Umbilical cord (tissue), 2 donors: ENCODE data around the gene STKLD1. TPM values are rescaled to one million over a fixed set of nuclear protein-coding genes. Genes with fewer than 3 reads are reported as not detected.
"Not testable (repeated sequence)": the region's sequence is repeated elsewhere in the genome, so short reads cannot be mapped to it uniquely, and the experiment has no call there.

Experiments
- DNase-seq: peaks from one replicate; pipeline ENCODE4 v3.0.0-alpha.2; 2015; ENCODE audit warnings: low spot score
- total RNA-seq: library from RNA; depleted of rRNA; stranded (reverse); fragments of >200 nt; gene quantifications from one replicate; pipeline ENCODE4 v1.2.3, GENCODE V29; 2014; ENCODE audit warnings: low replicate concordance; ENCODE audit not compliant: insufficient read depth

Gene STKLD1
- total RNA-seq, 1 donor from 2014 or later = 7.5 TPM

- no peak for DNase-seq
These were observed 65.4 kb downstream of the STKLD1 start for GRCh38 chr9:133441571-133441970.

- no peak for DNase-seq
These were observed 67.1 kb downstream of the STKLD1 start for GRCh38 chr9:133443248-133443647.

- no peak for DNase-seq
These were observed 67.8 kb downstream of the STKLD1 start for GRCh38 chr9:133443982-133444381.

GRCh38 chr9:133445293-133445969 lies 69.3 kb downstream of the STKLD1 start:
- no peak for DNase-seq

GRCh38 chr9:133448487-133448972 lies 72.4 kb downstream of the STKLD1 start:
- DNase-seq = no peak

GRCh38 chr9:133449760-133450159 lies 73.6 kb downstream of the STKLD1 start:
- DNase-seq = no peak

GRCh38 chr9:133451865-133452264 lies 75.7 kb downstream of the STKLD1 start:
- DNase-seq = not testable (repeated sequence)

GRCh38 chr9:133452562-133452961 lies 76.4 kb downstream of the STKLD1 start:
- no peak for DNase-seq

GRCh38 chr9:133453651-133454050 lies 77.5 kb downstream of the STKLD1 start:
- DNase-seq = no peak

- no peak for DNase-seq
These were observed 78.2 kb downstream of the STKLD1 start for GRCh38 chr9:133454325-133454724.

GRCh38 chr9:133454943-133455673 lies 78.9 kb downstream of the STKLD1 start:
- no peak for DNase-seq

Other genes starting within 250 kb of the STKLD1 start
- 18.3 TPM for gene GBGT1, start 212.5 kb upstream of the STKLD1 start, total RNA-seq
- not detected for gene OBP2B, start 167.1 kb upstream of the STKLD1 start, total RNA-seq
- gene ABO, start 101.2 kb upstream of the STKLD1 start, total RNA-seq = 0.48 TPM
- gene SURF6, start 40.2 kb upstream of the STKLD1 start, total RNA-seq = 4.8 TPM
- gene MED22, start 28.2 kb upstream of the STKLD1 start, total RNA-seq = 27.7 TPM
- gene RPL7A, start 28.1 kb upstream of the STKLD1 start, total RNA-seq = 1,575 TPM
- 2.2 TPM for gene SURF1, start 19.9 kb upstream of the STKLD1 start, total RNA-seq
- 3.4 TPM for gene SURF2, start 19.8 kb upstream of the STKLD1 start, total RNA-seq
- 255 TPM for gene SURF4, start 306 bp upstream of the STKLD1 start, total RNA-seq
- gene REXO4, start 41.6 kb downstream of the STKLD1 start, total RNA-seq = 7.9 TPM
- 2.2 TPM for gene ADAMTS13, start 46.0 kb downstream of the STKLD1 start, total RNA-seq
- 4.8 TPM for gene CACFD1, start 83.6 kb downstream of the STKLD1 start, total RNA-seq
- 9.4 TPM for gene SLC2A6, start 102.7 kb downstream of the STKLD1 start, total RNA-seq
- gene MYMK, start 148.6 kb downstream of the STKLD1 start, total RNA-seq = not detected
- 1.2 TPM for gene ADAMTSL2, start 158.3 kb downstream of the STKLD1 start, total RNA-seq
- gene FAM163B, start 233.0 kb downstream of the STKLD1 start, total RNA-seq = 6.3 TPM